Coronary artery (tissue), 2 donors: Measurements from ENCODE around the gene CADPS2.

ENCODE experiments used
- DNase-seq: peaks from one replicate; pipeline ENCODE4 v3.0.0-alpha.2; 2017; ENCODE audit warnings: low spot score
- H3K27ac ChIP-seq, 2 donors: fragments of 200-600 bp; sonication (generic); one replicate each; pipeline ENCODE4 v1.5.1; 2016 to 2019
- H3K4me3 ChIP-seq: fragments of 200-600 bp; sonication (generic); 2 replicates; pipeline ENCODE4 v1.5.1; 2016; ENCODE audit warnings: mild to moderate bottlenecking, moderate library complexity
- CTCF ChIP-seq: fragments of 200-600 bp; sonication (generic); IDR thresholded peaks from one replicate; pipeline ENCODE4 v1.5.1; 2019; ENCODE audit warnings: antibody characterized with exemption

CADPS2 gene

GRCh38 chr7:122543166-122543565, 343.1 kb downstream of the CADPS2 start:
- Histone ChIP-seq H3K27ac (no peak overlapping the region), H3K4me3 (no peak overlapping the region)
- DNase-seq = no peak
- no peak for TF ChIP-seq CTCF

- H3K4me3 ChIP-seq = no peak overlapping the region
- DNase-seq = no peak
- TF ChIP-seq CTCF = no peak
- H3K27ac ChIP-seq = no peak overlapping the region
These were observed 351.2 kb downstream of the CADPS2 start for GRCh38 chr7:122535086-122535485.

GRCh38 chr7:122532406-122533269, 353.6 kb downstream of the CADPS2 start:
- DNase-seq = no peak
- no peak overlapping the region for H3K27ac ChIP-seq
- no peak for TF ChIP-seq CTCF
- no peak overlapping the region for H3K4me3 ChIP-seq

GRCh38 chr7:122528879-122529481, 357.3 kb downstream of the CADPS2 start:
- peak; percentile 63 for TF ChIP-seq CTCF
- DNase-seq = no peak
- no peak overlapping the region for H3K4me3 ChIP-seq
- no peak overlapping the region for H3K27ac ChIP-seq

GRCh38 chr7:122525355-122525754, 360.9 kb downstream of the CADPS2 start:
- no peak overlapping the region for H3K27ac ChIP-seq
- DNase-seq = no peak
- no peak overlapping the region for H3K4me3 ChIP-seq
- TF ChIP-seq CTCF = no peak

GRCh38 chr7:122521767-122522166, 364.5 kb downstream of the CADPS2 start:
- no peak for DNase-seq
- no peak for TF ChIP-seq CTCF
- Histone ChIP-seq H3K4me3 (no peak overlapping the region), H3K27ac (no peak overlapping the region)
